A549 treated with Mapracorat at 1 μM for 4 hours (cell line): ENCODE results near the gene IFNL3. TPM values are rescaled to one million over a fixed set of nuclear protein-coding genes. Genes with fewer than 3 reads are reported as not detected.

Source experiments
- total RNA-seq: library from RNA; stranded (reverse); fragments of 200-300 nt; extraction: Qiagen RNA extraction; gene quantifications from 5 replicates; pipeline ENCODE4 v1.2.3, GENCODE V29; 2022

Gene IFNL3
- total RNA-seq: not detected in 5 replicates

DNA sequence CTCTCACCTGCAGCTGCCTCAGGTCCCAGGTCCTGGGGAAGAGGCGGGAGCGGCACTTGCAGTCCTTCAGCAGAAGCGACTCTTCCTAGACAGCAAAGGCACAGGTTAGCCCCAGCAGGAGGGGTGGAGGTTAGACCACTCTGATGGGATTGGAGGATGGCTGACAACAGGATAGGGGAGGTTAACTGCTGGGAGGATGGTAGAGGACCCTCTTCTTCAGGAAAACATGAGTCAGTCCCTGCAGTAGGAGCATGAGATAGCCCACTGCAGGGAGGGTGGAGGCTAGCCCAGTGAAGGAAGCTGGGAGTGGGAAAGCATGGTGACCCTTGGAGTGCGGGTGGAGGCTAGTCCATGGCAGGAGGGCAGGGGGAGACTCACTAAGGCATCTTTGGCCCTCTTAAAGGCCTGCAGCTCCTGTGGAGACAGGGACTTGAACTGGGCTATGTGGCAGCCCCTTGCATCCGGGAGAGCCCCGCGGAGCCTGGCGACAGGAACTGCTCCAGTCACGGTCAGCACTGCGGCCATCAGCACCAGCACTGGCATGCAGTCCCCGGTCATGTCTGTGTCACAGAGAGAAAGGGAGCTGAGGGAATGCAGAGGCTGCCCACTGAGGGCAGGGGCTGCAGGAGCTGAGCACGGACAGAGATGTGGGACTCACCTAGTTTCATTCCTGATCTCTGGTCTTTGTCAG lies at the start of gene IFNL3:
Gene IFNL3, minus strand, starts transcription at position 597 of the 691 bp plus-strand sequence. Its CDS starts 39 bp downstream, at position 558.

DNA sequence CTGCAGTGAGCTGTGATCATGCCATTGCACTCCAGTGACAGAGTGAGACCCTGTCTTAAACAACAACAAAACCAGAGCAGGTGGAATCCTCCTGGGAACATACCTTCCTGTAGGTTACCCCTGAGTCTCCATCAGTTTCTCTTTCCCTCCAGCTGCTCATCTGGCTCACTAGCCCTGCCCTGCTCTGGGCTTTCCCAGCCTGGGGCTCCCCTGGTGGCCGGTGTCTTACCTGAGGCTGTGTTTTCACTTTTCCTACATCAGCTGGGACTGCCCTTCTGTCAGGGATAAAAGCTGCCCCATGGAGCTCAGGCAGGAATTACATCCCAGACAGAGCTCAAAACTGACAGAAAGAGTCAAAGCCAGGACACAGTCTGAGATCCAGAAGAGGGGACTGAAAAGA lies 23.3 kb upstream of the IFNL3 start, which contains the start of gene IFNL2:
Gene IFNL2, plus strand, starts transcription at position 312 of the 400 bp plus-strand sequence. CDS start 173 bp downstream, outside the sequence.

GRCh38 chr19:39248806-39249205 lies 4.0 kb upstream of the IFNL3 start, which contains the start of gene IFNL4:
Gene IFNL4, minus strand, starts transcription at chr19:39248856.

GRCh38 chr19:39203372-39204341 lies 41.1 kb downstream of the IFNL3 start, which contains the start of gene SYCN:
Gene SYCN, minus strand, starts transcription at chr19:39204263. Its CDS starts 9 bp downstream, at chr19:39204254.

DNA sequence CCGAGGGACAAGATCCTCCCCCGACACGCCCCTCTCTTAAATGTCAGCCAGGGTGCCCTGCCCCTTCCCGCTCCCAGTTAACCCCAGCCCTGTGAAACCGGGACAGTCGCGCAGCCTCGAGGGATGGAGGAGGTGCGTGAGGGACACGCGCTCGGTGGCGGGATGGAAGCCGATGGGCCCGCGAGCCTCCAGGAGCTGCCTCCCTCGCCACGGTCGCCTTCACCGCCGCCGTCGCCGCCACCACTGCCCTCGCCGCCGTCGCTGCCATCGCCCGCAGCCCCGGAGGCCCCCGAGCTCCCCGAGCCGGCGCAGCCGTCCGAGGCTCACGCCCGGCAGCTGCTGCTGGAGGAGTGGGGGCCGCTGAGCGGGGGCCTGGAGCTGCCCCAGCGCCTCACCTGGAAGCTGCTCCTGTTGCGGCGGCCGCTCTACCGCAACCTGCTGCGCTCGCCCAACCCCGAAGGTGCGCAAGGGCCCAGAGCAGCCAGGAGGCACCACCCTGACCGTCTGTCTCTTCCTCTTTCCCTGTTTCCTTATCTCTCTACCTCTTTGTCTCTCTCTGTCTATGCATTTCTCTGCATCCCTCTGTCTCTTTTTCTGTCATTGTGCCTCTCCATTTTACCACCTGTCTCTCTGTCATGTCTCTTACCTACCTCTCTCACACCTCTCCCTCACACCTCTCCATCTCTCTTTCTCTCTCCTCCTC lies 47.8 kb downstream of the IFNL3 start, which contains the start of gene NCCRP1:
Gene NCCRP1, plus strand, starts transcription at position 105 of the 703 bp plus-strand sequence. Its CDS starts 19 bp downstream, at position 124.

Other genes starting within 250 kb of the IFNL3 start
- gene FBXO27, start 212.5 kb downstream of the IFNL3 start, total RNA-seq: 2.8 to 4.4 TPM (median 3.6 TPM) in 5 replicates
- 0.05 to 0.17 TPM in 2 of 5 replicates, not detected in the others for gene ACP7, start 160.6 kb downstream of the IFNL3 start, total RNA-seq
- 82.2 to 115 TPM (median 108 TPM) in 5 replicates for gene PAK4, start 119.2 kb downstream of the IFNL3 start, total RNA-seq
- 0.81 to 1.6 TPM (median 1.4 TPM) in 5 replicates for gene NCCRP1, start 48.0 kb downstream of the IFNL3 start, total RNA-seq
- not detected in 5 replicates for gene SYCN, start 40.7 kb downstream of the IFNL3 start, total RNA-seq
- not detected in 5 replicates for gene IFNL4, start 3.9 kb upstream of the IFNL3 start, total RNA-seq
- gene IFNL2, start 23.4 kb upstream of the IFNL3 start, total RNA-seq: not detected in 5 replicates
- 0.39 TPM in 1 of 5 replicates, not detected in the others for gene IFNL1, start 51.4 kb upstream of the IFNL3 start, total RNA-seq
- 5.7 to 11.3 TPM (median 9.7 TPM) in 5 replicates for gene LRFN1, start 75.9 kb upstream of the IFNL3 start, total RNA-seq
- gene GMFG, start 91.0 kb upstream of the IFNL3 start, total RNA-seq: 0.49 to 0.59 TPM in 2 of 5 replicates, not detected in the others
- 116 to 175 TPM (median 166 TPM) in 5 replicates for gene SAMD4B, start 97.4 kb upstream of the IFNL3 start, total RNA-seq
- gene PAF1, start 146.1 kb upstream of the IFNL3 start, total RNA-seq: 69.0 to 77.2 TPM (median 74.6 TPM) in 5 replicates
- gene MED29, start 146.4 kb upstream of the IFNL3 start, total RNA-seq: 70.3 to 78.2 TPM (median 72.2 TPM) in 5 replicates
- 175 to 251 TPM (median 211 TPM) in 5 replicates for gene ZFP36, start 161.8 kb upstream of the IFNL3 start, total RNA-seq
- gene PLEKHG2, start 167.7 kb upstream of the IFNL3 start, total RNA-seq: 63.4 to 106 TPM (median 88.8 TPM) in 5 replicates
- gene RPS16, start 190.9 kb upstream of the IFNL3 start, total RNA-seq: 6,732 to 7,787 TPM (median 7,280 TPM) in 5 replicates
- gene SUPT5H, start 200.6 kb upstream of the IFNL3 start, total RNA-seq: 165 to 210 TPM (median 178 TPM) in 5 replicates
- 169 to 233 TPM (median 220 TPM) in 5 replicates for gene TIMM50, start 235.8 kb upstream of the IFNL3 start, total RNA-seq